Dedifferentiated amniotic fluid mesenchymal stem cell (primary cell): ENCODE measurements around the gene EEF1A2.

ENCODE experiments used
- DNase-seq: peaks from one replicate; pipeline ENCODE4 v3.0.0-alpha.2; 2016; ENCODE audit errors: extremely low spot score

Gene EEF1A2

GRCh38 chr20:63536997-63537524, 38.2 kb upstream of the EEF1A2 start, which contains the start of gene PTK6:
TSS of gene PTK6 (minus strand) at chr20:63537376. CDS start at chr20:63537314, 62 bp downstream.
- DNase-seq = no peak

- DNase-seq = no peak
These were observed 37.5 kb upstream of the EEF1A2 start for GRCh38 chr20:63536241-63536977.

GRCh38 chr20:63534831-63535651, 36.2 kb upstream of the EEF1A2 start:
- no peak for DNase-seq

GRCh38 chr20:63534427-63534830, 35.5 kb upstream of the EEF1A2 start:
- no peak for DNase-seq

- DNase-seq = no peak
These were observed 35.0 kb upstream of the EEF1A2 start for GRCh38 chr20:63533871-63534393.

GRCh38 chr20:63533388-63533787, 34.5 kb upstream of the EEF1A2 start:
- DNase-seq = no peak

- no peak for DNase-seq
These were observed 33.6 kb upstream of the EEF1A2 start for GRCh38 chr20:63532449-63532971.

GRCh38 chr20:63531686-63532448, 33.0 kb upstream of the EEF1A2 start:
- no peak for DNase-seq

GRCh38 chr20:63530788-63531160, 31.9 kb upstream of the EEF1A2 start:
- DNase-seq = no peak

GRCh38 chr20:63529861-63530787, 31.2 kb upstream of the EEF1A2 start:
- DNase-seq = no peak

GRCh38 chr20:63529180-63529860, 30.4 kb upstream of the EEF1A2 start:
- DNase-seq = no peak

GRCh38 chr20:63527184-63527583, 28.3 kb upstream of the EEF1A2 start:
- no peak for DNase-seq

- no peak for DNase-seq
These were observed 27.1 kb upstream of the EEF1A2 start for GRCh38 chr20:63525971-63526370.

- no peak for DNase-seq
These were observed 26.3 kb upstream of the EEF1A2 start for GRCh38 chr20:63525185-63525584.

- no peak for DNase-seq
These were observed 24.2 kb upstream of the EEF1A2 start for GRCh38 chr20:63522981-63523611.

GRCh38 chr20:63522091-63522868, 23.4 kb upstream of the EEF1A2 start:
- DNase-seq = no peak

GRCh38 chr20:63521602-63522001, 22.7 kb upstream of the EEF1A2 start:
- DNase-seq = no peak

GRCh38 chr20:63520934-63521601, 22.2 kb upstream of the EEF1A2 start:
- DNase-seq = peak; percentile 39
